ENCODE data around the gene UBE2U. TPM values are rescaled to one million over a fixed set of nuclear protein-coding genes. Genes with fewer than 3 reads are reported as not detected.
A peak's percentile ranks its signal among the peaks of the same experiment; 100 is the strongest.

Gene UBE2U
- total RNA-seq (2021) (not detected in 3 replicates), Bru-seq, nascent RNA (percentile 13 among the genes with signal in this experiment)
- long read RNA-seq, experiment 1: 0 reads
- long read RNA-seq, experiment 2: 0 reads
- long read RNA-seq, experiment 3: 0 reads

DNA sequence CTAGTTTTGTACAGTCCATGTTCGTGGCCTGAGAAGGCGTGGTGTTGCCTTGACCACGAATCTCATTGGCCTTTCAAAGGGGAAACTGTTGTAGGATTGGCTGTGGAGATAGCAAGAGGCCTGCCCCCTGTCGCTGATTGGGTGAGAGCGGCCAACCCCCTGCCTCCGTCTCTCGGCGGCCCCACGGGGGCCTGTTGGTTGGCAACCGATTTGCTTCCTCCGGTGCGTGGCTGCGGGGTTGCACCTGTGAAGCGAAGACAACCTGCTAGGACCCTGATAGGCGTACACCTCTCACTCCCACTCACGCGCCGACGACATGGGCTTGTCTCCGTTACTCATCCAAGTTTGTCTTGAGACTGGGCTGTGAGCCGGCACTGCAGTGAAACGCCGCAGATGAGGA is at the start of gene UBE2U:
TSS of gene UBE2U (plus strand) at position 204 of the 400 bp plus-strand sequence. CDS start 428 bp downstream, outside the sequence.
- H3K36me3 Mint-ChIP-seq: peaks cover 3% of the 10 kb centered on the region
- ChIA-PET POLR2A (no interaction called here), CTCF (interaction anchor here (0.6 kb wide), 1 partner anchor 728 kb away, joined by 3 read pairs; no protein-coding TSS in a partner anchor)
- TF ChIP-seq ZSCAN18 (CRISPR knock-in tag; IDR thresholded peaks at IDR 0.05) (no peak), NFYB (CRISPR knock-in tag; conservative IDR thresholded peaks at IDR 0.05; ENCODE audit: low read depth) (peak; percentile 31; the same call in 1 of the 2 replicates)
- peaks cover 14% of the 10 kb centered on the region for H3K9me3 Mint-ChIP-seq
- ATAC-seq (peak; percentile 62), DNase-seq (ENCODE audit: low spot score) (peak; percentile 25)
- H3K4me3 Mint-ChIP-seq: no peak within 1 kb of the TSS
- H3K27ac Mint-ChIP-seq: no peak within 1 kb of the TSS
- no peaks in the 10 kb centered on the region; the same call in 1 of the 2 replicates for H3K27me3 Mint-ChIP-seq (ENCODE audit: low read depth)
- H3K4me1 Mint-ChIP-seq: peaks cover 6% of the 10 kb centered on the region

GRCh38 chr1:64155278-64155677 is 48.1 kb upstream of the UBE2U start:
- Mint-ChIP-seq H3K9me3 (no peaks in the 10 kb centered on the region), H3K4me1 (peaks cover 21% of the 10 kb centered on the region), H3K27ac (peak overlapping the region; percentile 20; the same call in 1 of the 2 replicates), H3K4me3 (no peak overlapping the region), H3K36me3 (peaks cover 13% of the 10 kb centered on the region), H3K27me3 (ENCODE audit: low read depth) (no peaks in the 10 kb centered on the region)
- ChIA-PET CTCF (interaction anchor here (1.0 to 1.4 kb wide), 4 partner anchors 9 to 463 kb away, joined by 3 to 4 read pairs (median 4); no protein-coding TSS in a partner anchor), POLR2A (interaction anchor here (0.6 kb wide), 1 partner anchor 309 kb away, joined by 3 read pairs; no protein-coding TSS in a partner anchor)
- ATAC-seq (peak; percentile 87), DNase-seq (ENCODE audit: low spot score) (no peak)
- TF ChIP-seq, protein P1, sequence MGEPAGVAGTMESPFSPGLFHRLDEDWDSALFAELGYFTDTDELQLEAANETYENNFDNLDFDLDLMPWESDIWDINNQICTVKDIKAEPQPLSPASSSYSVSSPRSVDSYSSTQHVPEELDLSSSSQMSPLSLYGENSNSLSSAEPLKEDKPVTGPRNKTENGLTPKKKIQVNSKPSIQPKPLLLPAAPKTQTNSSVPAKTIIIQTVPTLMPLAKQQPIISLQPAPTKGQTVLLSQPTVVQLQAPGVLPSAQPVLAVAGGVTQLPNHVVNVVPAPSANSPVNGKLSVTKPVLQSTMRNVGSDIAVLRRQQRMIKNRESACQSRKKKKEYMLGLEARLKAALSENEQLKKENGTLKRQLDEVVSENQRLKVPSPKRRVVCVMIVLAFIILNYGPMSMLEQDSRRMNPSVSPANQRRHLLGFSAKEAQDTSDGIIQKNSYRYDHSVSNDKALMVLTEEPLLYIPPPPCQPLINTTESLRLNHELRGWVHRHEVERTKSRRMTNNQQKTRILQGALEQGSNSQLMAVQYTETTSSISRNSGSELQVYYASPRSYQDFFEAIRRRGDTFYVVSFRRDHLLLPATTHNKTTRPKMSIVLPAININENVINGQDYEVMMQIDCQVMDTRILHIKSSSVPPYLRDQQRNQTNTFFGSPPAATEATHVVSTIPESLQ (CRISPR knock-in tag; IDR thresholded peaks at IDR 0.05): no peak
- TF ChIP-seq, protein P2, sequence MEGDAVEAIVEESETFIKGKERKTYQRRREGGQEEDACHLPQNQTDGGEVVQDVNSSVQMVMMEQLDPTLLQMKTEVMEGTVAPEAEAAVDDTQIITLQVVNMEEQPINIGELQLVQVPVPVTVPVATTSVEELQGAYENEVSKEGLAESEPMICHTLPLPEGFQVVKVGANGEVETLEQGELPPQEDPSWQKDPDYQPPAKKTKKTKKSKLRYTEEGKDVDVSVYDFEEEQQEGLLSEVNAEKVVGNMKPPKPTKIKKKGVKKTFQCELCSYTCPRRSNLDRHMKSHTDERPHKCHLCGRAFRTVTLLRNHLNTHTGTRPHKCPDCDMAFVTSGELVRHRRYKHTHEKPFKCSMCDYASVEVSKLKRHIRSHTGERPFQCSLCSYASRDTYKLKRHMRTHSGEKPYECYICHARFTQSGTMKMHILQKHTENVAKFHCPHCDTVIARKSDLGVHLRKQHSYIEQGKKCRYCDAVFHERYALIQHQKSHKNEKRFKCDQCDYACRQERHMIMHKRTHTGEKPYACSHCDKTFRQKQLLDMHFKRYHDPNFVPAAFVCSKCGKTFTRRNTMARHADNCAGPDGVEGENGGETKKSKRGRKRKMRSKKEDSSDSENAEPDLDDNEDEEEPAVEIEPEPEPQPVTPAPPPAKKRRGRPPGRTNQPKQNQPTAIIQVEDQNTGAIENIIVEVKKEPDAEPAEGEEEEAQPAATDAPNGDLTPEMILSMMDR (IDR thresholded peaks at IDR 0.05): no peak
- TF ChIP-seq E2F4 (CRISPR knock-in tag; IDR thresholded peaks at IDR 0.05; ENCODE audit: borderline replicate concordance, low read depth) (no peak), TCF7 (CRISPR knock-in tag; IDR thresholded peaks at IDR 0.05; ENCODE audit: low read depth) (no peak), USF1 (CRISPR knock-in tag; IDR thresholded peaks at IDR 0.05) (no peak), NR3C1 (CRISPR knock-in tag; conservative IDR thresholded peaks at IDR 0.05; ENCODE audit: low read depth) (no peak), ZNF396 (CRISPR knock-in tag; IDR thresholded peaks at IDR 0.05; ENCODE audit: borderline replicate concordance) (no peak), RELA (CRISPR knock-in tag; IDR thresholded peaks at IDR 0.05; ENCODE audit: borderline replicate concordance) (no peak), GTF2I (CRISPR knock-in tag; conservative IDR thresholded peaks at IDR 0.05) (no peak), EMX1 (CRISPR knock-in tag; IDR thresholded peaks at IDR 0.05) (no peak), ETV6 (CRISPR knock-in tag; IDR thresholded peaks at IDR 0.05) (no peak), ATF1 (CRISPR knock-in tag; IDR thresholded peaks at IDR 0.05) (no peak), JAZF1 (CRISPR knock-in tag; IDR thresholded peaks at IDR 0.05) (no peak), GRHL2 (CRISPR knock-in tag; IDR thresholded peaks at IDR 0.05; ENCODE audit: insufficient replicate concordance, severe bottlenecking) (no peak)
- TF ChIP-seq, protein P3, sequence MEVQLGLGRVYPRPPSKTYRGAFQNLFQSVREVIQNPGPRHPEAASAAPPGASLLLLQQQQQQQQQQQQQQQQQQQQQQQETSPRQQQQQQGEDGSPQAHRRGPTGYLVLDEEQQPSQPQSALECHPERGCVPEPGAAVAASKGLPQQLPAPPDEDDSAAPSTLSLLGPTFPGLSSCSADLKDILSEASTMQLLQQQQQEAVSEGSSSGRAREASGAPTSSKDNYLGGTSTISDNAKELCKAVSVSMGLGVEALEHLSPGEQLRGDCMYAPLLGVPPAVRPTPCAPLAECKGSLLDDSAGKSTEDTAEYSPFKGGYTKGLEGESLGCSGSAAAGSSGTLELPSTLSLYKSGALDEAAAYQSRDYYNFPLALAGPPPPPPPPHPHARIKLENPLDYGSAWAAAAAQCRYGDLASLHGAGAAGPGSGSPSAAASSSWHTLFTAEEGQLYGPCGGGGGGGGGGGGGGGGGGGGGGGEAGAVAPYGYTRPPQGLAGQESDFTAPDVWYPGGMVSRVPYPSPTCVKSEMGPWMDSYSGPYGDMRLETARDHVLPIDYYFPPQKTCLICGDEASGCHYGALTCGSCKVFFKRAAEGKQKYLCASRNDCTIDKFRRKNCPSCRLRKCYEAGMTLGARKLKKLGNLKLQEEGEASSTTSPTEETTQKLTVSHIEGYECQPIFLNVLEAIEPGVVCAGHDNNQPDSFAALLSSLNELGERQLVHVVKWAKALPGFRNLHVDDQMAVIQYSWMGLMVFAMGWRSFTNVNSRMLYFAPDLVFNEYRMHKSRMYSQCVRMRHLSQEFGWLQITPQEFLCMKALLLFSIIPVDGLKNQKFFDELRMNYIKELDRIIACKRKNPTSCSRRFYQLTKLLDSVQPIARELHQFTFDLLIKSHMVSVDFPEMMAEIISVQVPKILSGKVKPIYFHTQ (CRISPR knock-in tag; IDR thresholded peaks at IDR 0.05): no peak
- TF ChIP-seq, protein P4, sequence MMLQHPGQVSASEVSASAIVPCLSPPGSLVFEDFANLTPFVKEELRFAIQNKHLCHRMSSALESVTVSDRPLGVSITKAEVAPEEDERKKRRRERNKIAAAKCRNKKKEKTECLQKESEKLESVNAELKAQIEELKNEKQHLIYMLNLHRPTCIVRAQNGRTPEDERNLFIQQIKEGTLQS (CRISPR knock-in tag; conservative IDR thresholded peaks at IDR 0.05): no peak
- TF ChIP-seq, protein P5, sequence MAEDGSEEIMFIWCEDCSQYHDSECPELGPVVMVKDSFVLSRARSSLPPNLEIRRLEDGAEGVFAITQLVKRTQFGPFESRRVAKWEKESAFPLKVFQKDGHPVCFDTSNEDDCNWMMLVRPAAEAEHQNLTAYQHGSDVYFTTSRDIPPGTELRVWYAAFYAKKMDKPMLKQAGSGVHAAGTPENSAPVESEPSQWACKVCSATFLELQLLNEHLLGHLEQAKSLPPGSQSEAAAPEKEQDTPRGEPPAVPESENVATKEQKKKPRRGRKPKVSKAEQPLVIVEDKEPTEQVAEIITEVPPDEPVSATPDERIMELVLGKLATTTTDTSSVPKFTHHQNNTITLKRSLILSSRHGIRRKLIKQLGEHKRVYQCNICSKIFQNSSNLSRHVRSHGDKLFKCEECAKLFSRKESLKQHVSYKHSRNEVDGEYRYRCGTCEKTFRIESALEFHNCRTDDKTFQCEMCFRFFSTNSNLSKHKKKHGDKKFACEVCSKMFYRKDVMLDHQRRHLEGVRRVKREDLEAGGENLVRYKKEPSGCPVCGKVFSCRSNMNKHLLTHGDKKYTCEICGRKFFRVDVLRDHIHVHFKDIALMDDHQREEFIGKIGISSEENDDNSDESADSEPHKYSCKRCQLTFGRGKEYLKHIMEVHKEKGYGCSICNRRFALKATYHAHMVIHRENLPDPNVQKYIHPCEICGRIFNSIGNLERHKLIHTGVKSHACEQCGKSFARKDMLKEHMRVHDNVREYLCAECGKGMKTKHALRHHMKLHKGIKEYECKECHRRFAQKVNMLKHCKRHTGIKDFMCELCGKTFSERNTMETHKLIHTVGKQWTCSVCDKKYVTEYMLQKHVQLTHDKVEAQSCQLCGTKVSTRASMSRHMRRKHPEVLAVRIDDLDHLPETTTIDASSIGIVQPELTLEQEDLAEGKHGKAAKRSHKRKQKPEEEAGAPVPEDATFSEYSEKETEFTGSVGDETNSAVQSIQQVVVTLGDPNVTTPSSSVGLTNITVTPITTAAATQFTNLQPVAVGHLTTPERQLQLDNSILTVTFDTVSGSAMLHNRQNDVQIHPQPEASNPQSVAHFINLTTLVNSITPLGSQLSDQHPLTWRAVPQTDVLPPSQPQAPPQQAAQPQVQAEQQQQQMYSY (CRISPR knock-in tag; IDR thresholded peaks at IDR 0.05): no peak
